ENCODE results near the gene MUC13. TPM values are rescaled to one million over a fixed set of nuclear protein-coding genes. Genes with fewer than 3 reads are reported as not detected.

Gene MUC13
- total RNA-seq, 1 donor from 2014 or later, result 0.18 TPM

- Histone ChIP-seq H3K4me3 (no peak overlapping the region), H3K9me3 (no peaks in the 10 kb centered on the region), H3K36me3 (peaks cover 36% of the 10 kb centered on the region), H3K27me3 (ENCODE audit: low read depth) (no peaks in the 10 kb centered on the region), H3K4me1 (peaks cover 5% of the 10 kb centered on the region), H3K27ac (no peak overlapping the region)
- TF ChIP-seq, protein P1, sequence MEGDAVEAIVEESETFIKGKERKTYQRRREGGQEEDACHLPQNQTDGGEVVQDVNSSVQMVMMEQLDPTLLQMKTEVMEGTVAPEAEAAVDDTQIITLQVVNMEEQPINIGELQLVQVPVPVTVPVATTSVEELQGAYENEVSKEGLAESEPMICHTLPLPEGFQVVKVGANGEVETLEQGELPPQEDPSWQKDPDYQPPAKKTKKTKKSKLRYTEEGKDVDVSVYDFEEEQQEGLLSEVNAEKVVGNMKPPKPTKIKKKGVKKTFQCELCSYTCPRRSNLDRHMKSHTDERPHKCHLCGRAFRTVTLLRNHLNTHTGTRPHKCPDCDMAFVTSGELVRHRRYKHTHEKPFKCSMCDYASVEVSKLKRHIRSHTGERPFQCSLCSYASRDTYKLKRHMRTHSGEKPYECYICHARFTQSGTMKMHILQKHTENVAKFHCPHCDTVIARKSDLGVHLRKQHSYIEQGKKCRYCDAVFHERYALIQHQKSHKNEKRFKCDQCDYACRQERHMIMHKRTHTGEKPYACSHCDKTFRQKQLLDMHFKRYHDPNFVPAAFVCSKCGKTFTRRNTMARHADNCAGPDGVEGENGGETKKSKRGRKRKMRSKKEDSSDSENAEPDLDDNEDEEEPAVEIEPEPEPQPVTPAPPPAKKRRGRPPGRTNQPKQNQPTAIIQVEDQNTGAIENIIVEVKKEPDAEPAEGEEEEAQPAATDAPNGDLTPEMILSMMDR (IDR thresholded peaks at IDR 0.05), result no peak
- DNase-seq (no peak), ATAC-seq (no peak)
- intact Hi-C loops (cut with DNase I), result no loop called here
Measured at GRCh38 chr3:124966521-124967445, 32.2 kb upstream of the MUC13 start.

GRCh38 chr3:124965413-124965812 lies 30.9 kb upstream of the MUC13 start:
- Histone ChIP-seq H3K27me3 (ENCODE audit: low read depth) (no peaks in the 10 kb centered on the region), H3K4me3 (no peak overlapping the region), H3K27ac (no peak overlapping the region), H3K9me3 (no peaks in the 10 kb centered on the region), H3K4me1 (peaks cover 5% of the 10 kb centered on the region), H3K36me3 (peaks cover 22% of the 10 kb centered on the region)
- DNase-seq (no peak), ATAC-seq (no peak)
- TF ChIP-seq, protein P1 (IDR thresholded peaks at IDR 0.05), result no peak
- intact Hi-C loops (cut with DNase I), result no loop called here

- peaks cover 1% of the 10 kb centered on the region for H3K4me1 ChIP-seq
- no peak overlapping the region for H3K27ac ChIP-seq
- no peaks in the 10 kb centered on the region for H3K27me3 ChIP-seq (ENCODE audit: low read depth)
- H3K9me3 ChIP-seq, result no peaks in the 10 kb centered on the region
- no peak overlapping the region for H3K4me3 ChIP-seq
- intact Hi-C loops (cut with DNase I), result no loop called here
- H3K36me3 ChIP-seq, result peaks cover 12% of the 10 kb centered on the region
- no peak for ATAC-seq
- TF ChIP-seq, protein P1 (IDR thresholded peaks at IDR 0.05), result no peak
- DNase-seq, result no peak
Measured at GRCh38 chr3:124964387-124964786, 29.8 kb upstream of the MUC13 start.

GRCh38 chr3:124963755-124964154 lies 29.2 kb upstream of the MUC13 start:
- Histone ChIP-seq H3K4me3 (no peak overlapping the region), H3K27me3 (ENCODE audit: low read depth) (no peaks in the 10 kb centered on the region), H3K4me1 (no peaks in the 10 kb centered on the region), H3K9me3 (no peaks in the 10 kb centered on the region), H3K36me3 (peaks cover 5% of the 10 kb centered on the region), H3K27ac (no peak overlapping the region)
- ATAC-seq (no peak), DNase-seq (no peak)
- TF ChIP-seq, protein P1 (IDR thresholded peaks at IDR 0.05), result no peak
- intact Hi-C loops (cut with DNase I), result no loop called here

GRCh38 chr3:124962403-124962940 lies 27.9 kb upstream of the MUC13 start:
- Histone ChIP-seq H3K27me3 (ENCODE audit: low read depth) (no peaks in the 10 kb centered on the region), H3K9me3 (no peaks in the 10 kb centered on the region), H3K27ac (no peak overlapping the region), H3K36me3 (no peaks in the 10 kb centered on the region), H3K4me3 (no peak overlapping the region), H3K4me1 (no peaks in the 10 kb centered on the region)
- ATAC-seq, result no peak
- no peak for DNase-seq
- intact Hi-C loops (cut with DNase I), result no loop called here
- TF ChIP-seq, protein P1 (IDR thresholded peaks at IDR 0.05), result no peak

Measured in lower lobe of right lung (tissue), 2 donors.